Left kidney (tissue), 1 donor: ENCODE data around the gene WRNIP1. TPM values are rescaled to one million over a fixed set of nuclear protein-coding genes. Genes with fewer than 3 reads are reported as not detected.

Source experiments
- polyA plus RNA-seq: library from polyadenylated mRNA; unstranded; fragments of 120-200 nt; gene quantifications from one replicate; pipeline ENCODE4 v1.2.1, GENCODE V29; 2013; ENCODE audit not compliant: insufficient read length

WRNIP1 gene
- polyA plus RNA-seq, 1 donor: 51.9 TPM

Other genes starting within 250 kb of the WRNIP1 start
- 1.8 TPM for gene MYLK4, start 14.5 kb upstream of the WRNIP1 start, polyA plus RNA-seq
- 19.3 TPM for gene SERPINB1, start 76.5 kb downstream of the WRNIP1 start, polyA plus RNA-seq
- 13.2 TPM for gene SERPINB9, start 137.9 kb downstream of the WRNIP1 start, polyA plus RNA-seq
- 89.2 TPM for gene SERPINB6, start 206.2 kb downstream of the WRNIP1 start, polyA plus RNA-seq
- 67.3 TPM for gene NQO2, start 234.5 kb downstream of the WRNIP1 start, polyA plus RNA-seq